ENCODE results near the gene SENP8. TPM values are rescaled to one million over a fixed set of nuclear protein-coding genes. Genes with fewer than 3 reads are reported as not detected.

SENP8 gene
- total RNA-seq, 2 donors from 2014 or later, result 2.3 to 4.2 TPM

GRCh38 chr15:72113347-72114031, 4.7 kb upstream of the SENP8 start:
- intact Hi-C loops (cut with DNase I), result no loop called here
- no peaks in the 10 kb centered on the region for H3K4me1 ChIP-seq
- H3K9ac ChIP-seq (ENCODE audit: low read depth in 2 of 2, low read length in 2 of 2), result no peak overlapping the region
- H3K36me3 ChIP-seq, result no peaks in the 10 kb centered on the region
- H3K27me3 ChIP-seq, result no peaks in the 10 kb centered on the region
- no peaks in the 10 kb centered on the region for H3K9me3 ChIP-seq
- no peak overlapping the region for H3K27ac ChIP-seq
- DNase-seq, result no peak
- TF ChIP-seq CTCF (IDR thresholded peaks at IDR 0.05), result no peak
- H3K4me3 ChIP-seq, result no peak overlapping the region

GRCh38 chr15:72116731-72117485, 1.3 kb upstream of the SENP8 start:
- H3K4me1 ChIP-seq, result no peaks in the 10 kb centered on the region
- no peaks in the 10 kb centered on the region for H3K27me3 ChIP-seq
- no peaks in the 10 kb centered on the region for H3K9me3 ChIP-seq
- peak overlapping the region; percentile 62 for H3K4me3 ChIP-seq
- H3K27ac ChIP-seq, result peak overlapping the region; percentile 86
- intact Hi-C loops (cut with DNase I), result no loop called here
- TF ChIP-seq CTCF (IDR thresholded peaks at IDR 0.05), result no peak
- peak overlapping the region; percentile 69 to 87 for H3K9ac ChIP-seq (ENCODE audit: low read depth in 2 of 2, low read length in 2 of 2)
- no peak for DNase-seq
- H3K36me3 ChIP-seq, result no peaks in the 10 kb centered on the region

- peak; percentile 70 for DNase-seq
- no peaks in the 10 kb centered on the region for H3K27me3 ChIP-seq
- intact Hi-C loops (cut with DNase I), result no loop called here
- no peak for TF ChIP-seq CTCF (IDR thresholded peaks at IDR 0.05)
- peak overlapping the region; percentile 69 to 87 for H3K9ac ChIP-seq (ENCODE audit: low read depth in 2 of 2, low read length in 2 of 2)
- no peaks in the 10 kb centered on the region for H3K9me3 ChIP-seq
- H3K4me1 ChIP-seq, result no peaks in the 10 kb centered on the region
- no peaks in the 10 kb centered on the region for H3K36me3 ChIP-seq
- peak overlapping the region; percentile 62 for H3K4me3 ChIP-seq
- peak overlapping the region; percentile 86 for H3K27ac ChIP-seq
Measured at GRCh38 chr15:72117486-72118016, 652 bp upstream of the SENP8 start.

- no peak for DNase-seq
- Histone ChIP-seq H3K9ac (ENCODE audit: low read depth in 2 of 2, low read length in 2 of 2) (no peak overlapping the region), H3K9me3 (no peaks in the 10 kb centered on the region), H3K27ac (no peak overlapping the region), H3K4me1 (no peaks in the 10 kb centered on the region), H3K4me3 (no peak overlapping the region), H3K36me3 (no peaks in the 10 kb centered on the region), H3K27me3 (no peaks in the 10 kb centered on the region)
- TF ChIP-seq CTCF (IDR thresholded peaks at IDR 0.05), result no peak
- intact Hi-C loops (cut with DNase I), result no loop called here
Measured at GRCh38 chr15:72124218-72124617, 6.0 kb downstream of the SENP8 start.

- Histone ChIP-seq H3K27me3 (no peaks in the 10 kb centered on the region), H3K36me3 (no peaks in the 10 kb centered on the region), H3K9ac (ENCODE audit: low read depth in 2 of 2, low read length in 2 of 2) (no peak overlapping the region), H3K9me3 (no peaks in the 10 kb centered on the region), H3K27ac (no peak overlapping the region), H3K4me3 (no peak overlapping the region), H3K4me1 (no peaks in the 10 kb centered on the region)
- DNase-seq, result no peak
- no peak for TF ChIP-seq CTCF (IDR thresholded peaks at IDR 0.05)
- intact Hi-C loops (cut with DNase I), result no loop called here
Measured at GRCh38 chr15:72127724-72128322, 9.6 kb downstream of the SENP8 start.
